ENCODE measurements around the gene AMY2A.
"Not testable (repeated sequence)": the region's sequence is repeated elsewhere in the genome, so short reads cannot be mapped to it uniquely, and the experiment has no call there.

The AMY2A gene

GRCh38 chr1:103616994-103617477 lies at the start of gene AMY2A:
Gene AMY2A (plus strand): TSS chr1:103617427. CDS start chr1:103617441, 14 bp downstream.
- H3K27ac ChIP-seq; POLR2A ChIA-PET (ENCODE audit: low non-redundant PET); CTCF ChIA-PET; DNase-seq (ENCODE audit: low spot score): not testable (repeated sequence)

GRCh38 chr1:103569493-103569892 lies 47.7 kb upstream of the AMY2A start:
- no peak for TF ChIP-seq CTCF (conservative IDR thresholded peaks at IDR 0.05; ENCODE audit: low read depth)
- POLR2A ChIA-PET (ENCODE audit: low non-redundant PET): no interaction called here
- no peak overlapping the region for H3K27ac ChIP-seq
- DNase-seq (ENCODE audit: low spot score): no peak
- CTCF ChIA-PET: no interaction called here

GRCh38 chr1:103571289-103571688 lies 45.9 kb upstream of the AMY2A start, which contains the start of gene AMY2B:
Gene AMY2B (plus strand): TSS chr1:103571589. CDS start chr1:103571603, 14 bp downstream.
- H3K27ac ChIP-seq; POLR2A ChIA-PET (ENCODE audit: low non-redundant PET); DNase-seq (ENCODE audit: low spot score); CTCF ChIA-PET: not testable (repeated sequence)

- DNase-seq (ENCODE audit: low spot score): no peak
- ChIA-PET CTCF (no interaction called here), POLR2A (ENCODE audit: low non-redundant PET) (no interaction called here)
- TF ChIP-seq CTCF (conservative IDR thresholded peaks at IDR 0.05; ENCODE audit: low read depth): no peak
- no peak overlapping the region for H3K27ac ChIP-seq
These were observed 41.2 kb upstream of the AMY2A start for GRCh38 chr1:103576065-103576464.

- CTCF ChIA-PET; H3K27ac ChIP-seq; POLR2A ChIA-PET (ENCODE audit: low non-redundant PET); DNase-seq (ENCODE audit: low spot score): not testable (repeated sequence)
These were observed 40.4 kb upstream of the AMY2A start for GRCh38 chr1:103576784-103577183.

- CTCF ChIA-PET: no interaction called here
- no peak overlapping the region for H3K27ac ChIP-seq
- POLR2A ChIA-PET (ENCODE audit: low non-redundant PET): no interaction called here
- no peak for DNase-seq (ENCODE audit: low spot score)
- no peak for TF ChIP-seq CTCF (conservative IDR thresholded peaks at IDR 0.05; ENCODE audit: low read depth)
These were observed 34.8 kb upstream of the AMY2A start for GRCh38 chr1:103582464-103582863.

GRCh38 chr1:103583887-103584286 lies 33.3 kb upstream of the AMY2A start:
- no peak for TF ChIP-seq CTCF (conservative IDR thresholded peaks at IDR 0.05; ENCODE audit: low read depth)
- ChIA-PET POLR2A (ENCODE audit: low non-redundant PET) (no interaction called here), CTCF (no interaction called here)
- no peak overlapping the region for H3K27ac ChIP-seq
- DNase-seq (ENCODE audit: low spot score): no peak

- POLR2A ChIA-PET (ENCODE audit: low non-redundant PET): no interaction called here
- TF ChIP-seq CTCF (conservative IDR thresholded peaks at IDR 0.05; ENCODE audit: low read depth): no peak
- H3K27ac ChIP-seq: no peak overlapping the region
- no peak for DNase-seq (ENCODE audit: low spot score)
- CTCF ChIA-PET: interaction anchor here (0.7 kb wide), 1 partner anchor 626 kb away, joined by 9 read pairs; no protein-coding TSS in a partner anchor
These were observed 32.7 kb upstream of the AMY2A start for GRCh38 chr1:103584537-103584936.

- DNase-seq (ENCODE audit: low spot score); POLR2A ChIA-PET (ENCODE audit: low non-redundant PET); CTCF ChIA-PET; H3K27ac ChIP-seq: not testable (repeated sequence)
These were observed 14.5 kb upstream of the AMY2A start for GRCh38 chr1:103602740-103603139.
